ENCODE measurements around the gene MAP2K2. TPM values are rescaled to one million over a fixed set of nuclear protein-coding genes. Genes with fewer than 3 reads are reported as not detected.

Gene MAP2K2
- polyA plus RNA-seq, 1 donor: 124 TPM

GRCh38 chr19:4059891-4060620 lies 63.9 kb downstream of the MAP2K2 start:
- DNase-seq: no peak

GRCh38 chr19:4059453-4059871 lies 64.5 kb downstream of the MAP2K2 start:
- no peak for DNase-seq

- DNase-seq: no peak
These were observed 65.0 kb downstream of the MAP2K2 start for GRCh38 chr19:4058693-4059452.

GRCh38 chr19:4057931-4058692 lies 65.8 kb downstream of the MAP2K2 start:
- no peak for DNase-seq

- DNase-seq: no peak
These were observed 68.7 kb downstream of the MAP2K2 start for GRCh38 chr19:4055209-4055552.

GRCh38 chr19:4054441-4055208 lies 69.3 kb downstream of the MAP2K2 start:
- no peak for DNase-seq

GRCh38 chr19:4053423-4054324 lies 70.2 kb downstream of the MAP2K2 start:
- no peak for DNase-seq

- DNase-seq: no peak
These were observed 70.9 kb downstream of the MAP2K2 start for GRCh38 chr19:4052993-4053422.

GRCh38 chr19:4052114-4052992 lies 71.6 kb downstream of the MAP2K2 start:
- DNase-seq: no peak

GRCh38 chr19:4051175-4052101 lies 72.5 kb downstream of the MAP2K2 start:
- no peak for DNase-seq

- DNase-seq: no peak
These were observed 74.5 kb downstream of the MAP2K2 start for GRCh38 chr19:4049432-4049831.

- DNase-seq: no peak
These were observed 76.8 kb downstream of the MAP2K2 start for GRCh38 chr19:4046946-4047683.

- DNase-seq: no peak
These were observed 77.6 kb downstream of the MAP2K2 start for GRCh38 chr19:4046362-4046691.

- DNase-seq: no peak
These were observed 78.1 kb downstream of the MAP2K2 start for GRCh38 chr19:4045597-4046361.

- DNase-seq: no peak
These were observed 78.9 kb downstream of the MAP2K2 start for GRCh38 chr19:4044990-4045465.

GRCh38 chr19:4043966-4044715 lies 79.8 kb downstream of the MAP2K2 start:
- DNase-seq: no peak

GRCh38 chr19:4043401-4043800 lies 80.5 kb downstream of the MAP2K2 start:
- no peak for DNase-seq
